Natural killer cell (primary cell): ENCODE data around the gene COIL. TPM values are rescaled to one million over a fixed set of nuclear protein-coding genes. Genes with fewer than 3 reads are reported as not detected.
A peak's percentile ranks its signal among the peaks of the same experiment; 100 is the strongest.

Source experiments
- ATAC-seq, 3 donors: fragments of 150-1000 bp in 2 of 3; fragments of 200-7000 bp in 1 of 3; cut with Tn5 transposase; 1 replicate in 1 of 3; 2 replicates in 2 of 3; pipeline ENCODE4 v1.10.0; 2021; ENCODE audit warnings: mild to moderate bottlenecking in 2 of 3, moderate library complexity in 2 of 3
- DNase-seq, 2 donors: peaks; one replicate each; pipeline versions ENCODE4 v3.0.0 to v3.0.0-alpha.2; 2013 to 2021; ENCODE audit warnings: mixed read lengths in 1 of 2
- H3K27ac ChIP-seq: one replicate; pipeline ENCODE4 v1.5.1; 2013; ENCODE audit warnings: mild to moderate bottlenecking, low read length
- H3K27me3 ChIP-seq: one replicate; pipeline ENCODE4 v1.6.1; 2013; ENCODE audit warnings: low read length; ENCODE audit not compliant: control insufficient read depth, insufficient read depth
- H3K36me3 ChIP-seq: one replicate; pipeline ENCODE4 v1.6.1; 2013; ENCODE audit warnings: low read length; ENCODE audit not compliant: control insufficient read depth, insufficient read depth
- H3K4me1 ChIP-seq: one replicate; pipeline ENCODE4 v1.6.1; 2013; ENCODE audit warnings: low read length; ENCODE audit not compliant: control insufficient read depth, insufficient read depth
- H3K4me3 ChIP-seq: one replicate; pipeline ENCODE4 v1.5.1; 2013; ENCODE audit warnings: low read length
- H3K9me3 ChIP-seq: one replicate; pipeline ENCODE4 v1.6.1; 2013; ENCODE audit warnings: low read length; ENCODE audit not compliant: control insufficient read depth, insufficient read depth
- H3K27ac Mint-ChIP-seq, 2 donors: one replicate each; pipeline ENCODE4 v1.8.0; 2022; ENCODE audit warnings: mild to moderate bottlenecking in 2 of 2, mixed read lengths in 2 of 2, moderate library complexity in 1 of 2
- H3K27me3 Mint-ChIP-seq, 2 donors: one replicate each; pipeline ENCODE4 v1.8.0; 2022; ENCODE audit warnings: low read depth in 2 of 2, mixed read lengths in 2 of 2
- H3K36me3 Mint-ChIP-seq: one replicate; pipeline ENCODE4 v1.8.0; 2022; ENCODE audit warnings: mixed read lengths
- H3K4me1 Mint-ChIP-seq, 2 donors: one replicate each; pipeline ENCODE4 v1.8.0; 2022; ENCODE audit warnings: mixed read lengths in 2 of 2
- H3K4me3 Mint-ChIP-seq: one replicate; pipeline ENCODE4 v1.8.0; 2022; ENCODE audit warnings: mild to moderate bottlenecking, moderate library complexity, mixed read lengths
- H3K9me3 Mint-ChIP-seq, 2 donors: one replicate each; pipeline ENCODE4 v1.8.0; 2022; ENCODE audit warnings: mixed read lengths in 2 of 2
- WGBS: methylation state at CpG from one replicate; pipeline ENCODE4 v1.1.7; 2013; ENCODE audit warnings: missing lambda C conversion rate; ENCODE audit not compliant: insufficient coverage; 5-methylcytosine and 5-hydroxymethylcytosine counted together
- intact Hi-C: fragments of 100-400 bp; cut with micrococcal nuclease; formaldehyde crosslinking; loops from one replicate; pipeline ENCODE4 v1.14.2; 2022
- total RNA-seq, 4 donors: library from RNA; stranded (reverse); fragments of 120-200 nt in 1 of 4; gene quantifications; one replicate each; pipeline versions ENCODE4 v1.2.3 to v1.2.4, GENCODE V29; 2013 to 2022
- TF ChIP-seq, protein P1 (sequence below): fragments of 200-600 bp; IDR thresholded peaks from one replicate; pipeline ENCODE4 v1.8.0; 2022; ENCODE audit warnings: antibody characterized with exemption

Gene COIL
- total RNA-seq, 3 donors from 2014 or later (not counting 1 experiment from before 2014, with no cell fraction given), result 18.6 to 23.8 (median 20.6) TPM

DNA sequence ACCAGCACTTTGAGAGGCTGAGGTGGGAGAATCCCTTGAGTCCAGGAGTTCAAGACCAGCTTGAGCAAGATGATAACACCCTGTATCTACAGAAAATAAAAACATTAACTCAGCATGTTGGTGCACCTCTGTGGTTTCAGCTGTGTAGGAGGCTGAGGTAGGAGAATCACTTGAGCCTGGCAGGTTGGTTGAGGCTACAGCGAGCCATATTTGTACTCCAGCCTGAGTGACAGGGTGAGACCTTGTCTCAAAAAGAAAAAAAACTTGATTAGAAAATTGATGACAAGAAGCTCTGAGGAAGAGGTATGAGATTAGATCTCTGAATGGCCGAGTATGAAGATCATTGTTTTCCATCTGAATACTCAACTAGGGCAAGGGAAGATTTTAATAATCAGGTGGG lies 48.1 kb upstream of the COIL start:
- no peak overlapping the region for H3K27ac ChIP-seq
- no peak overlapping the region for H3K27ac Mint-ChIP-seq
- peaks cover 3% of the 10 kb centered on the region for H3K36me3 ChIP-seq
- no peak overlapping the region for H3K4me3 ChIP-seq
- intact Hi-C loops, result no loop called here
- H3K4me1 ChIP-seq, result peaks cover 15% of the 10 kb centered on the region
- H3K9me3 ChIP-seq, result no peaks in the 10 kb centered on the region
- no peak for ATAC-seq
- no peaks in the 10 kb centered on the region for H3K9me3 Mint-ChIP-seq
- no peak for DNase-seq
- H3K27me3 ChIP-seq, result no peaks in the 10 kb centered on the region
- no peak overlapping the region for H3K4me3 Mint-ChIP-seq
- peaks cover 7 to 10% of the 10 kb centered on the region in 2 donors for H3K27me3 Mint-ChIP-seq
- 62% methylated on average over 2 of the region's 2 CpGs for WGBS
- TF ChIP-seq, protein P1, sequence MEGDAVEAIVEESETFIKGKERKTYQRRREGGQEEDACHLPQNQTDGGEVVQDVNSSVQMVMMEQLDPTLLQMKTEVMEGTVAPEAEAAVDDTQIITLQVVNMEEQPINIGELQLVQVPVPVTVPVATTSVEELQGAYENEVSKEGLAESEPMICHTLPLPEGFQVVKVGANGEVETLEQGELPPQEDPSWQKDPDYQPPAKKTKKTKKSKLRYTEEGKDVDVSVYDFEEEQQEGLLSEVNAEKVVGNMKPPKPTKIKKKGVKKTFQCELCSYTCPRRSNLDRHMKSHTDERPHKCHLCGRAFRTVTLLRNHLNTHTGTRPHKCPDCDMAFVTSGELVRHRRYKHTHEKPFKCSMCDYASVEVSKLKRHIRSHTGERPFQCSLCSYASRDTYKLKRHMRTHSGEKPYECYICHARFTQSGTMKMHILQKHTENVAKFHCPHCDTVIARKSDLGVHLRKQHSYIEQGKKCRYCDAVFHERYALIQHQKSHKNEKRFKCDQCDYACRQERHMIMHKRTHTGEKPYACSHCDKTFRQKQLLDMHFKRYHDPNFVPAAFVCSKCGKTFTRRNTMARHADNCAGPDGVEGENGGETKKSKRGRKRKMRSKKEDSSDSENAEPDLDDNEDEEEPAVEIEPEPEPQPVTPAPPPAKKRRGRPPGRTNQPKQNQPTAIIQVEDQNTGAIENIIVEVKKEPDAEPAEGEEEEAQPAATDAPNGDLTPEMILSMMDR, result no peak
- peaks cover 20 to 23% of the 10 kb centered on the region in 2 donors for H3K4me1 Mint-ChIP-seq
- no peaks in the 10 kb centered on the region for H3K36me3 Mint-ChIP-seq

DNA sequence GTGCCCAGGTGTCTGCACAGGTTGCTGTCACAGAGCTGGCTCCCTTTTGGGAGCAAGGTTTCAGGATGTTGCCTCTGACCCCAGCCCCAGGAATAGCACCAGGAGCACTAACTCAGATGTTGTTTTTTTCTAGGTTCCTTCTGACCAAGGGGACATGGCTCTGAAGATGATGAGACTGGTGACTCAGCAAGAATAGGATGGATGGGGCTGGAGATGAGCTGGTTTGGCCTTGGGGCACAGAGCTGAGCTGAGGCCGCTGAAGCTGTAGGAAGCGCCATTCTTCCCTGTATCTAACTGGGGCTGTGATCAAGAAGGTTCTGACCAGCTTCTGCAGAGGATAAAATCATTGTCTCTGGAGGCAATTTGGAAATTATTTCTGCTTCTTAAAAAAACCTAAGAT lies 45.2 kb upstream of the COIL start:
- H3K27ac ChIP-seq, result no peak overlapping the region
- H3K9me3 Mint-ChIP-seq, result no peaks in the 10 kb centered on the region
- H3K27me3 Mint-ChIP-seq, result peaks cover 7% of the 10 kb centered on the region in 2 donors
- H3K4me3 ChIP-seq, result no peak overlapping the region
- intact Hi-C loops, result no loop called here
- peaks cover 21 to 37% of the 10 kb centered on the region in 2 donors for H3K4me1 Mint-ChIP-seq
- H3K27ac Mint-ChIP-seq, result peak overlapping the region in 1 of 2 donors; percentile 67
- peaks cover 18% of the 10 kb centered on the region for H3K4me1 ChIP-seq
- H3K36me3 ChIP-seq, result peaks cover 6% of the 10 kb centered on the region
- ATAC-seq (no peak), DNase-seq (no peak)
- TF ChIP-seq, protein P1, result no peak
- H3K27me3 ChIP-seq, result no peaks in the 10 kb centered on the region
- no peaks in the 10 kb centered on the region for H3K36me3 Mint-ChIP-seq
- no peaks in the 10 kb centered on the region for H3K9me3 ChIP-seq
- no peak overlapping the region for H3K4me3 Mint-ChIP-seq
- 95% methylated on average over 2 of the region's 2 CpGs for WGBS

DNA sequence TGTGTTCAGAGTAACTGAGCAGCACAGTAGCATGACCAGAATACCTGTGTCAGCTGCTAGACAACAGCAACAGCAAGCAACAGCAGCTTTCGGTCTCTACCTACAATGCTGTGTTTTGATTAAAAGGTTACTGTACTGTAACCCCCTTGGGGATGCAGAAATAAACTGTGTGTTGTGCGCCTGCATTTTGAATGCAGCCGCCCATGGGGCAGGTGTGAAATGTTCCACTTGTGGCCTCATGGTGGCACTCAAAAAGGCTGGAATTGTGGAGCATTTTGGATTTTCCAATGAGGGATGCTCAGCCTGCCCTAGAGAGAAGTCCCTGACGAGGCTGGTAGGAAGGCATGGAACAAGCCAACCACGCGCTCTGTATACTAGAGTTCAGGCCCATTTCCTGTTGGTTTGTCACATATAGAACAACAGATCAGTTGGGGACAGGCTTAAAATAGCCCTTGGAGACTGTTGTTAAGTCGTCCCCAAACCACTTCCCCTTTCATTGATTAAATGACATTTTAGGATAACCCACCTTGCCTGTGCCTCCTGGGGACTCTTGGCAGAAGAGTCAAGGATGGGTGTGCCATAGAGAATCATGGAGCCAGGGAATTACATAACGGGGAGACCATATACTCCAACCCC lies 44.2 kb upstream of the COIL start:
- peak overlapping the region; percentile 58 for H3K4me3 Mint-ChIP-seq
- no peaks in the 10 kb centered on the region for H3K9me3 Mint-ChIP-seq
- H3K27me3 Mint-ChIP-seq, result peaks cover 4 to 6% of the 10 kb centered on the region in 2 donors
- Histone ChIP-seq H3K9me3 (no peaks in the 10 kb centered on the region), H3K36me3 (peaks cover 8% of the 10 kb centered on the region), H3K27me3 (no peaks in the 10 kb centered on the region), H3K27ac (peak overlapping the region; percentile 47), H3K4me3 (no peak overlapping the region), H3K4me1 (peaks cover 18% of the 10 kb centered on the region)
- ATAC-seq (peak; percentile 84 to 87 (median 87)), DNase-seq (no peak)
- intact Hi-C loops, result no loop called here
- H3K4me1 Mint-ChIP-seq, result peaks cover 20 to 34% of the 10 kb centered on the region in 2 donors
- TF ChIP-seq, protein P1, result no peak
- H3K36me3 Mint-ChIP-seq, result no peaks in the 10 kb centered on the region
- H3K27ac Mint-ChIP-seq, result peak overlapping the region in 1 of 2 donors; percentile 67
- 17% methylated on average over 6 of the region's 8 CpGs for WGBS

DNA sequence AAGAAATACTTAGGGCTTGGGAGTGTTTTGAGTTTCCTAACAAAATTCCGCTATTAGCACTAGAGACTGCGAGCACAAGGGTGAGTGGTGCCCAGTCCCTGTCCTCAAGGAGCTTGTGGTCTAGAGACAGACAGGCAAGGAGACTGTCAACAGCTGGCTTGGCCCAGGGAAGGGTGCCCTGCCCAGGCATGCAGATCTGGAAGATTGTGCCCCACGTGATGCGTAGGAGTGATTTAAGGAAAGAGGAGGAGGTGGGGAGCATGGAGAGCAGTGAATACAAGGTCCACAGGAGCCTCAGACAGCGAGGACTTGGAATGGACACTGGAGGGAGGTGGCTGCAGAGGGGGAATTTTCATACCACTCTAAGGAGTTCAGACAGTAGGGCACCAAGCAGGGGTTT lies 42.1 kb upstream of the COIL start:
- ATAC-seq, result no peak
- Histone ChIP-seq H3K27ac (no peak overlapping the region), H3K4me3 (no peak overlapping the region), H3K27me3 (no peaks in the 10 kb centered on the region), H3K9me3 (no peaks in the 10 kb centered on the region), H3K36me3 (peaks cover 10% of the 10 kb centered on the region), H3K4me1 (peaks cover 18% of the 10 kb centered on the region)
- peaks cover 17 to 31% of the 10 kb centered on the region in 2 donors for H3K4me1 Mint-ChIP-seq
- no peaks in the 10 kb centered on the region for H3K36me3 Mint-ChIP-seq
- H3K9me3 Mint-ChIP-seq, result no peaks in the 10 kb centered on the region
- TF ChIP-seq, protein P1, result no peak
- intact Hi-C loops, result no loop called here
- no peak overlapping the region for H3K27ac Mint-ChIP-seq
- no peak overlapping the region for H3K4me3 Mint-ChIP-seq
- DNase-seq, result no peak
- WGBS, result 95% methylated on average over 5 of the region's 5 CpGs
- H3K27me3 Mint-ChIP-seq, result no peaks in the 10 kb centered on the region
